CD4-positive, alpha-beta T cell (primary cell): Measurements from ENCODE around the gene GNG4. TPM values are rescaled to one million over a fixed set of nuclear protein-coding genes. Genes with fewer than 3 reads are reported as not detected.

Experiments
- ATAC-seq: fragments of 200-7000 bp; cut with Tn5 transposase; one replicate; pipeline ENCODE4 v1.10.0; 2022; ENCODE audit warnings: mild to moderate bottlenecking; ENCODE audit not compliant: poor library complexity
- CTCF ChIA-PET: fragments of 350-600 bp; sonication (Branson Sonifier 250); formaldehyde crosslinking; loops from one replicate; lab custom pipeline; 2021; ENCODE audit warnings: antibody characterized with exemption, inconsistent platforms; lab: Charles Lee
- POLR2A ChIA-PET: fragments of 350-600 bp; sonication (Branson Sonifier 250); formaldehyde crosslinking; loops from one replicate; lab custom pipeline; 2021; ENCODE audit warnings: antibody characterized with exemption, inconsistent platforms; lab: Charles Lee
- DNase-seq, 14 experiments: peaks; one replicate each; pipeline ENCODE4 v3.0.0-alpha.2; 2013 to 2020; ENCODE audit warnings: mixed read lengths in 2 of 14
- H3K27ac ChIP-seq, 2 donors: one replicate each; pipeline versions ENCODE4 v1.5.1 to v1.7.0; 2013; ENCODE audit warnings: low read length in 2 of 2, low read depth in 1 of 2, mild to moderate bottlenecking in 1 of 2
- H3K27me3 ChIP-seq, 2 experiments: 1 replicate in 1 of 2; 2 replicates in 1 of 2; pipeline versions ENCODE4 v1.6.1 to v1.7.0; 2013; ENCODE audit warnings: low read length in 2 of 2, control low read depth in 1 of 2, mild to moderate bottlenecking in 1 of 2, moderate library complexity in 1 of 2; ENCODE audit not compliant: insufficient read depth in 2 of 2, control insufficient read depth in 1 of 2
- H3K36me3 ChIP-seq: one replicate; pipeline ENCODE4 v1.6.1; 2013; ENCODE audit warnings: low read length, control low read depth; ENCODE audit not compliant: insufficient read depth
- H3K4me1 ChIP-seq: one replicate; pipeline ENCODE4 v1.6.1; 2013; ENCODE audit warnings: low read length, control low read depth; ENCODE audit not compliant: insufficient read depth
- H3K4me3 ChIP-seq: one replicate; pipeline ENCODE4 v1.5.1; 2013; ENCODE audit warnings: mild to moderate bottlenecking, low read length, moderate library complexity
- H3K9me3 ChIP-seq, 2 experiments: 1 replicate in 1 of 2; 2 replicates in 1 of 2; pipeline versions ENCODE4 v1.6.1 to v1.7.0; 2013; ENCODE audit warnings: low read length in 2 of 2, mild to moderate bottlenecking in 2 of 2, control low read depth in 1 of 2, moderate library complexity in 1 of 2; ENCODE audit not compliant: control insufficient read depth in 1 of 2, insufficient read depth in 1 of 2
- H3K27ac Mint-ChIP-seq: one replicate; pipeline ENCODE4 v1.8.0; 2020; ENCODE audit warnings: mixed read lengths
- H3K27me3 Mint-ChIP-seq: one replicate; pipeline ENCODE4 v1.8.0; 2021; ENCODE audit warnings: mixed read lengths
- H3K36me3 Mint-ChIP-seq: one replicate; pipeline ENCODE4 v1.8.0; 2021; ENCODE audit warnings: low read depth, mixed read lengths
- H3K4me1 Mint-ChIP-seq: one replicate; pipeline ENCODE4 v1.8.0; 2021; ENCODE audit warnings: low read depth, mixed read lengths
- H3K4me3 Mint-ChIP-seq: one replicate; pipeline ENCODE4 v1.8.0; 2020; ENCODE audit warnings: mild to moderate bottlenecking, mixed read lengths
- H3K9me3 Mint-ChIP-seq: one replicate; pipeline ENCODE4 v1.8.0; 2020; ENCODE audit warnings: mixed read lengths
- CTCF ChIP-seq: fragments of 200-600 bp; IDR thresholded peaks from one replicate; pipeline ENCODE4 v1.8.0; 2022; ENCODE audit warnings: antibody characterized with exemption, mild to moderate bottlenecking
- intact Hi-C, 2 experiments: fragments of 100-400 bp; cut with DNase I in 1 of 2; cut with micrococcal nuclease in 1 of 2; formaldehyde crosslinking; loops; one replicate each; pipeline versions ENCODE4 v1.15.1 to v1.9.0; 2023 to 2025; cut with DNase I, micrococcal nuclease
- total RNA-seq, 174 experiments: library from RNA in 2 of 174; stranded (reverse) in 2 of 174; gene quantifications; one replicate each; pipeline ENCODE4 v1.2.3 and lab custom pipeline; 2021 to 2026

Gene GNG4
- total RNA-seq, 2 experiments from 2014 or later = not detected

GRCh38 chr1:235688096-235688495 lies 38.5 kb upstream of the GNG4 start:
- Histone ChIP-seq H3K27ac (no peak overlapping the region), H3K9me3 (no peaks in the 10 kb centered on the region), H3K4me3 (no peak overlapping the region), H3K36me3 (peaks cover 19% of the 10 kb centered on the region), H3K27me3 (no peaks in the 10 kb centered on the region), H3K4me1 (no peaks in the 10 kb centered on the region)
- Mint-ChIP-seq H3K27me3 (no peaks in the 10 kb centered on the region), H3K9me3 (no peaks in the 10 kb centered on the region), H3K36me3 (peaks cover 70% of the 10 kb centered on the region), H3K4me1 (no peaks in the 10 kb centered on the region), H3K27ac (no peak overlapping the region), H3K4me3 (no peak overlapping the region)
- POLR2A ChIA-PET = no interaction called here
- CTCF ChIA-PET = no interaction called here
- ATAC-seq (no peak), DNase-seq (no peak)
- intact Hi-C loops = no loop called here
- TF ChIP-seq CTCF = no peak

GRCh38 chr1:235683653-235684052 lies 34.1 kb upstream of the GNG4 start:
- CTCF ChIA-PET = no interaction called here

GRCh38 chr1:235682216-235682615 lies 32.6 kb upstream of the GNG4 start:
- Histone ChIP-seq H3K36me3 (peaks cover 12% of the 10 kb centered on the region), H3K27ac (no peak overlapping the region), H3K9me3 (no peaks in the 10 kb centered on the region), H3K27me3 (no peaks in the 10 kb centered on the region), H3K4me3 (no peak overlapping the region), H3K4me1 (no peaks in the 10 kb centered on the region)
- TF ChIP-seq CTCF = no peak
- no peaks in the 10 kb centered on the region for H3K9me3 Mint-ChIP-seq
- no peak for ATAC-seq
- peaks cover 80% of the 10 kb centered on the region for H3K36me3 Mint-ChIP-seq
- intact Hi-C loops = no loop called here
- no peak overlapping the region for H3K4me3 Mint-ChIP-seq
- no peaks in the 10 kb centered on the region for H3K4me1 Mint-ChIP-seq
- no peak for DNase-seq
- ChIA-PET POLR2A (no interaction called here), CTCF (no interaction called here)
- H3K27me3 Mint-ChIP-seq = no peaks in the 10 kb centered on the region
- H3K27ac Mint-ChIP-seq = no peak overlapping the region

More at GRCh38 chr1:235683653-235684052, 34.1 kb upstream of the GNG4 start:
- intact Hi-C loops = no loop called here
- Mint-ChIP-seq H3K27ac (no peak overlapping the region), H3K4me3 (no peak overlapping the region), H3K4me1 (no peaks in the 10 kb centered on the region), H3K9me3 (no peaks in the 10 kb centered on the region), H3K27me3 (no peaks in the 10 kb centered on the region), H3K36me3 (peaks cover 88% of the 10 kb centered on the region)
- no peaks in the 10 kb centered on the region for H3K9me3 ChIP-seq
- H3K36me3 ChIP-seq = peaks cover 12% of the 10 kb centered on the region
- DNase-seq = no peak
- no peak for ATAC-seq
- no peak overlapping the region for H3K4me3 ChIP-seq
- H3K27me3 ChIP-seq = no peaks in the 10 kb centered on the region
- no peak for TF ChIP-seq CTCF
- no peaks in the 10 kb centered on the region for H3K4me1 ChIP-seq
- POLR2A ChIA-PET = interaction anchor here (0.7 kb wide), 1 partner anchor 12 kb away, joined by 3 read pairs; no protein-coding TSS in a partner anchor
- H3K27ac ChIP-seq = no peak overlapping the region
